SW480 (cell line): ENCODE measurements around the gene LAMC2.
"Not testable (repeated sequence)": the region's sequence is repeated elsewhere in the genome, so short reads cannot be mapped to it uniquely, and the experiment has no call there.

Experiments
- DNase-seq: peaks from one replicate; pipeline ENCODE4 v3.0.0-alpha.2; 2016; ENCODE audit warnings: low spot score

The LAMC2 gene

GRCh38 chr1:183263886-183264602 is 78.0 kb downstream of the LAMC2 start:
- DNase-seq, result no peak

- DNase-seq, result peak; percentile 64
Observed at GRCh38 chr1:183267646-183268431, 81.8 kb downstream of the LAMC2 start.

GRCh38 chr1:183270541-183271141 is 84.6 kb downstream of the LAMC2 start:
- DNase-seq, result peak; percentile 13

GRCh38 chr1:183272390-183272848 is 86.4 kb downstream of the LAMC2 start:
- DNase-seq, result peak; percentile 83

- DNase-seq, result peak; percentile 78
Observed at GRCh38 chr1:183273300-183273699, 87.2 kb downstream of the LAMC2 start.

- not testable (repeated sequence) for DNase-seq
Observed at GRCh38 chr1:183273984-183274383, 87.9 kb downstream of the LAMC2 start.

- no peak for DNase-seq
Observed at GRCh38 chr1:183274836-183275235, 88.8 kb downstream of the LAMC2 start.

GRCh38 chr1:183275322-183275721 is 89.3 kb downstream of the LAMC2 start:
- no peak for DNase-seq

GRCh38 chr1:183276386-183277080 is 90.5 kb downstream of the LAMC2 start:
- DNase-seq, result no peak

GRCh38 chr1:183277821-183278738 is 92.0 kb downstream of the LAMC2 start:
- no peak for DNase-seq

- DNase-seq, result peak; percentile 77
Observed at GRCh38 chr1:183278739-183279591, 92.9 kb downstream of the LAMC2 start.

GRCh38 chr1:183279835-183280234 is 93.8 kb downstream of the LAMC2 start:
- no peak for DNase-seq

GRCh38 chr1:183281039-183281438 is 95.0 kb downstream of the LAMC2 start:
- DNase-seq, result peak; percentile 50

GRCh38 chr1:183281553-183282091 is 95.6 kb downstream of the LAMC2 start:
- peak; percentile 83 for DNase-seq

- no peak for DNase-seq
Observed at GRCh38 chr1:183282101-183282855, 96.2 kb downstream of the LAMC2 start.

GRCh38 chr1:183283286-183283685 is 97.2 kb downstream of the LAMC2 start:
- no peak for DNase-seq

- no peak for DNase-seq
Observed at GRCh38 chr1:183284086-183284485, 98.0 kb downstream of the LAMC2 start.

GRCh38 chr1:183285256-183285655 is 99.2 kb downstream of the LAMC2 start:
- DNase-seq, result no peak

GRCh38 chr1:183285746-183286145 is 99.7 kb downstream of the LAMC2 start:
- no peak for DNase-seq
